Measurements from ENCODE around the gene SLC2A2. TPM values are rescaled to one million over a fixed set of nuclear protein-coding genes. Genes with fewer than 3 reads are reported as not detected.

SLC2A2 gene
- total RNA-seq, 1 experiment from 2014 or later: 4.6 TPM

DNA sequence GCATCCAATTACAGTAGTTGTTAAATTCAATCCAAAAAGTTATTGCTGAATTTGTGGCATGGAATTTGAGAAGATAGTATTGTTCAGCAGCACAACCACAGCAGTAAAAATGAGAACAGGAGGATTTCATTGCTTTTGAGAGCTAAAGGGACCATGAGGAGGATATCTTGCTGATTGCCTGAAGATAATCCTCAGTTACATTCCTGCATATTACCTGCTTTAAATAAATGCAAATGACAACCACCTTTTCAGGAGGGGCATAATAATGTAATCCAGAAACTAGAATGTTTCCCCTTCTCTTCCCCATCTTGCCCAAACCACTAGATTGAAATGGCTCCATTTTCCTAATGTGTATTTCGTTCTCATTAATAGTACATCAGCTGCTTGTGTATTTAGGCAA lies 35.2 kb upstream of the SLC2A2 start:
- Mint-ChIP-seq H3K27ac (ENCODE audit: unreplicated experiment) (no peak overlapping the region), H3K4me1 (ENCODE audit: low read depth, unreplicated experiment) (no peaks in the 10 kb centered on the region), H3K4me3 (ENCODE audit: unreplicated experiment) (no peak overlapping the region), H3K27me3 (ENCODE audit: insufficient read depth, unreplicated experiment) (no peaks in the 10 kb centered on the region), H3K9me3 (ENCODE audit: unreplicated experiment) (no peaks in the 10 kb centered on the region), H3K36me3 (ENCODE audit: insufficient read depth, unreplicated experiment) (no peaks in the 10 kb centered on the region)
- Histone ChIP-seq H3K9me3 (no peaks in the 10 kb centered on the region), H3K4me1 (peaks cover 38% of the 10 kb centered on the region), H3K27me3 (replicated peaks; ENCODE audit: control insufficient read depth, insufficient read depth, low read length) (no peaks in the 10 kb centered on the region), H3K4me3 (ENCODE audit: low read depth, low read length) (no peak overlapping the region), H3K36me3 (ENCODE audit: control insufficient read depth, insufficient read depth, low read length) (no peaks in the 10 kb centered on the region; the same call in 1 of the 2 replicates)
- DNase-seq: no peak
- ChIA-PET CTCF (no interaction called here), POLR2A (no interaction called here)
- intact Hi-C loops (cut with micrococcal nuclease; ENCODE audit: unreplicated experiment): no loop called here
- no TSS peak for BruUV-seq (replicated peaks)
- TF ChIP-seq, protein P1, sequence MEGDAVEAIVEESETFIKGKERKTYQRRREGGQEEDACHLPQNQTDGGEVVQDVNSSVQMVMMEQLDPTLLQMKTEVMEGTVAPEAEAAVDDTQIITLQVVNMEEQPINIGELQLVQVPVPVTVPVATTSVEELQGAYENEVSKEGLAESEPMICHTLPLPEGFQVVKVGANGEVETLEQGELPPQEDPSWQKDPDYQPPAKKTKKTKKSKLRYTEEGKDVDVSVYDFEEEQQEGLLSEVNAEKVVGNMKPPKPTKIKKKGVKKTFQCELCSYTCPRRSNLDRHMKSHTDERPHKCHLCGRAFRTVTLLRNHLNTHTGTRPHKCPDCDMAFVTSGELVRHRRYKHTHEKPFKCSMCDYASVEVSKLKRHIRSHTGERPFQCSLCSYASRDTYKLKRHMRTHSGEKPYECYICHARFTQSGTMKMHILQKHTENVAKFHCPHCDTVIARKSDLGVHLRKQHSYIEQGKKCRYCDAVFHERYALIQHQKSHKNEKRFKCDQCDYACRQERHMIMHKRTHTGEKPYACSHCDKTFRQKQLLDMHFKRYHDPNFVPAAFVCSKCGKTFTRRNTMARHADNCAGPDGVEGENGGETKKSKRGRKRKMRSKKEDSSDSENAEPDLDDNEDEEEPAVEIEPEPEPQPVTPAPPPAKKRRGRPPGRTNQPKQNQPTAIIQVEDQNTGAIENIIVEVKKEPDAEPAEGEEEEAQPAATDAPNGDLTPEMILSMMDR (IDR thresholded peaks at IDR 0.05; ENCODE audit: insufficient read depth in 1 of 2, low read depth in 1 of 2, low read length in 1 of 2, severe bottlenecking in 1 of 2, unreplicated experiment in 1 of 2): no peak

DNA sequence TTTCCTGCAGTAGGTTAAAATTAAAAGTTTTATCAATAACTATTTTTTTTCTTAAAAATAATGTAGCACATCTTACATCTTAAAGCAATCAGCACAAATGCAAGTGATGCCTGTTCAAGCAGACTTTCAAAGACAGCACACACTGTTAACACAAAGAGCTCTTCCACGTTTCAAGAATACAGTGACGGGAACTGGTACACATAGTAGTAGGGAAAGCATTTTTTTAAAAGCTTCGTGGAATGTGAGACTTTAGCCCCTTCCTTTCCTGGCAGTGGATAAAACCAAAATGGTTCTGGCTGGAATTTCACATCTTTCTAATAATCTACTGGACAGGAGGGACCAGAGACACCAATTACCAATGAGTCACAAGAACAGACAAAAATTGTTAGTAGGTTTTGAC lies 33.5 kb upstream of the SLC2A2 start:
- no peaks in the 10 kb centered on the region for H3K27me3 Mint-ChIP-seq (ENCODE audit: insufficient read depth, unreplicated experiment)

DNA sequence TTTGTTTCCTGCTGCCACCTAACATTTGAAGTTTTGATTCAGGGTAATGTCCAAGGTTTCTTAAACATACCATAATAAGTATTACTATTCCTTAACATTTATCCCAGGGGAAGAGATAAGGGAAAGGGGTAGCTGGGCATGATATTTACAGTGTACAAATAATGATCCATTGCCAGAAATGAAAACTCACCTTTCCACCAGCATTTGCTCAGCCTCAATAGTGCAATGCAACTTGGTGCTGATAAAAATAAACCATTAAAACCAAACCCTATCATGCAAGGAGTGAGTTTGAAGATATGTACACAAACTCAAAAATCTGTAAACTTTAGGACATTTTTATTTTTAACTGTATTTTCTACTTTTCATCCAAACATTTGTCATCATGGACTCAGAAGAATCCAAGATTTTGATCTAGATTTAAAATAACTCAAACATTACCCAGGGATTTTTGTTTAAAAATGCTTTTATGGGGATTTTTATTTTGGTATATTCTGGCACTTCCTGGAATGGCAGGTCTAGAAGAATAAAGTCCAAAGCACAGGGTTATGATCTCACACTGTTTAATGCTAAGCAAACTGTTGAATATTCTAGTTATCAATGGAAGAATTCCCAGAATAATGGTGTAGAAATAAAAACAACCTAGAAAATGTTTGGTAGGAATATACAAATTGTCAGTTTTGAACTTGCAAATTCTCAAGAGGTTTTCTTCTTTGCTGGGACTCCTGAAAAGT lies 32.5 kb upstream of the SLC2A2 start:
- H3K27ac Mint-ChIP-seq (ENCODE audit: unreplicated experiment): no peak overlapping the region
- no peaks in the 10 kb centered on the region for H3K4me1 Mint-ChIP-seq (ENCODE audit: low read depth, unreplicated experiment)
- intact Hi-C loops (cut with micrococcal nuclease; ENCODE audit: unreplicated experiment): no loop called here
- no peaks in the 10 kb centered on the region for H3K36me3 ChIP-seq (ENCODE audit: control insufficient read depth, insufficient read depth, low read length)
- H3K9me3 ChIP-seq: no peaks in the 10 kb centered on the region
- no peak for DNase-seq
- H3K36me3 Mint-ChIP-seq (ENCODE audit: insufficient read depth, unreplicated experiment): no peaks in the 10 kb centered on the region
- ChIA-PET CTCF (no interaction called here), POLR2A (no interaction called here)
- TF ChIP-seq, protein P1 (IDR thresholded peaks at IDR 0.05; ENCODE audit: insufficient read depth in 1 of 2, low read depth in 1 of 2, low read length in 1 of 2, severe bottlenecking in 1 of 2, unreplicated experiment in 1 of 2): no peak
- H3K4me3 ChIP-seq (ENCODE audit: low read depth, low read length): no peak overlapping the region
- peaks cover 62% of the 10 kb centered on the region for H3K4me1 ChIP-seq
- H3K27me3 Mint-ChIP-seq (ENCODE audit: insufficient read depth, unreplicated experiment): no peaks in the 10 kb centered on the region
- H3K4me3 Mint-ChIP-seq (ENCODE audit: unreplicated experiment): no peak overlapping the region
- no peaks in the 10 kb centered on the region for H3K27me3 ChIP-seq (replicated peaks; ENCODE audit: control insufficient read depth, insufficient read depth, low read length)
- BruUV-seq (replicated peaks): no TSS peak
- H3K9me3 Mint-ChIP-seq (ENCODE audit: unreplicated experiment): no peaks in the 10 kb centered on the region

More for the DNA sequence above, 33.5 kb upstream of the SLC2A2 start:
- no peaks in the 10 kb centered on the region for H3K9me3 ChIP-seq
- intact Hi-C loops (cut with micrococcal nuclease; ENCODE audit: unreplicated experiment): no loop called here
- no peak for DNase-seq
- Mint-ChIP-seq H3K36me3 (ENCODE audit: insufficient read depth, unreplicated experiment) (no peaks in the 10 kb centered on the region), H3K9me3 (ENCODE audit: unreplicated experiment) (no peaks in the 10 kb centered on the region), H3K27ac (ENCODE audit: unreplicated experiment) (no peak overlapping the region), H3K4me3 (ENCODE audit: unreplicated experiment) (no peak overlapping the region), H3K4me1 (ENCODE audit: low read depth, unreplicated experiment) (no peaks in the 10 kb centered on the region)
- no TSS peak for BruUV-seq (replicated peaks)
- no peak overlapping the region for H3K4me3 ChIP-seq (ENCODE audit: low read depth, low read length)
- H3K27me3 ChIP-seq (replicated peaks; ENCODE audit: control insufficient read depth, insufficient read depth, low read length): no peaks in the 10 kb centered on the region
- H3K36me3 ChIP-seq (ENCODE audit: control insufficient read depth, insufficient read depth, low read length): no peaks in the 10 kb centered on the region
- ChIA-PET POLR2A (no interaction called here), CTCF (no interaction called here)
- peaks cover 52% of the 10 kb centered on the region for H3K4me1 ChIP-seq
- TF ChIP-seq, protein P1 (IDR thresholded peaks at IDR 0.05; ENCODE audit: insufficient read depth in 1 of 2, low read depth in 1 of 2, low read length in 1 of 2, severe bottlenecking in 1 of 2, unreplicated experiment in 1 of 2): no peak

Data from Caco-2 (cell line).